ENCODE data around the gene NGLY1.

GRCh38 chr3:25711090-25711489 is 72.2 kb downstream of the NGLY1 start:
- TF ChIP-seq, protein P1, sequence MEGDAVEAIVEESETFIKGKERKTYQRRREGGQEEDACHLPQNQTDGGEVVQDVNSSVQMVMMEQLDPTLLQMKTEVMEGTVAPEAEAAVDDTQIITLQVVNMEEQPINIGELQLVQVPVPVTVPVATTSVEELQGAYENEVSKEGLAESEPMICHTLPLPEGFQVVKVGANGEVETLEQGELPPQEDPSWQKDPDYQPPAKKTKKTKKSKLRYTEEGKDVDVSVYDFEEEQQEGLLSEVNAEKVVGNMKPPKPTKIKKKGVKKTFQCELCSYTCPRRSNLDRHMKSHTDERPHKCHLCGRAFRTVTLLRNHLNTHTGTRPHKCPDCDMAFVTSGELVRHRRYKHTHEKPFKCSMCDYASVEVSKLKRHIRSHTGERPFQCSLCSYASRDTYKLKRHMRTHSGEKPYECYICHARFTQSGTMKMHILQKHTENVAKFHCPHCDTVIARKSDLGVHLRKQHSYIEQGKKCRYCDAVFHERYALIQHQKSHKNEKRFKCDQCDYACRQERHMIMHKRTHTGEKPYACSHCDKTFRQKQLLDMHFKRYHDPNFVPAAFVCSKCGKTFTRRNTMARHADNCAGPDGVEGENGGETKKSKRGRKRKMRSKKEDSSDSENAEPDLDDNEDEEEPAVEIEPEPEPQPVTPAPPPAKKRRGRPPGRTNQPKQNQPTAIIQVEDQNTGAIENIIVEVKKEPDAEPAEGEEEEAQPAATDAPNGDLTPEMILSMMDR (conservative IDR thresholded peaks at IDR 0.05), result no peak
- no peak for TF ChIP-seq EZH2 (IDR thresholded peaks at IDR 0.05; ENCODE audit: low read depth)
